Stimulated activated CD8-positive, alpha-beta memory T cell treated with anti-CD3 and anti-CD28 coated beads, Interleukin-2, amount 100 ng/mL, for 48 hours (primary cell): ENCODE results near the gene BAG3.
"Not testable (repeated sequence)": the region's sequence is repeated elsewhere in the genome, so short reads cannot be mapped to it uniquely, and the experiment has no call there.

ENCODE experiments used
- DNase-seq, 2 donors: peaks; one replicate each; pipeline ENCODE4 v3.0.0-alpha.2; 2020; ENCODE audit warnings: low read depth in 2 of 2

Gene BAG3

DNA sequence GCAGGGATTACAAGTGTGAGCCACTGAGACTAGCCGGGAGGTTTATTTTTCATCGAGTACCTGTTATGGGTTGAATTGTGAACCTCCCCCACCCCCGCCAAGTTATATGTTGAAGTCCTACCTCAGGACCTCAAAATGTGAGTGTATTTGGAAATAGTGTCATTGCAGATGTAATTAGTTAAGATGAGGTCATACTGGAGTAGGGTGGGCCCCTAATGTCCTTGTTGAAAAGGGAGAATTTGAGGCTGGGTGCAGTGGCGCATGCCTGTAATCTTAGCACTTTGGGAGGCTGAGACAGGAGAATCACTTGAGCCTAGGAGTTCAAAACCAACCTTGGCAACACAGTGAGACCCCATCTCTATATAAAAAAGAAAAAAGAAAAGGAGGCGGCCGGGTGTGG lies 10.8 kb upstream of the BAG3 start:
- no peak for DNase-seq

- no peak for DNase-seq
Measured at GRCh38 chr10:119640875-119641526, 10.2 kb upstream of the BAG3 start.

DNA sequence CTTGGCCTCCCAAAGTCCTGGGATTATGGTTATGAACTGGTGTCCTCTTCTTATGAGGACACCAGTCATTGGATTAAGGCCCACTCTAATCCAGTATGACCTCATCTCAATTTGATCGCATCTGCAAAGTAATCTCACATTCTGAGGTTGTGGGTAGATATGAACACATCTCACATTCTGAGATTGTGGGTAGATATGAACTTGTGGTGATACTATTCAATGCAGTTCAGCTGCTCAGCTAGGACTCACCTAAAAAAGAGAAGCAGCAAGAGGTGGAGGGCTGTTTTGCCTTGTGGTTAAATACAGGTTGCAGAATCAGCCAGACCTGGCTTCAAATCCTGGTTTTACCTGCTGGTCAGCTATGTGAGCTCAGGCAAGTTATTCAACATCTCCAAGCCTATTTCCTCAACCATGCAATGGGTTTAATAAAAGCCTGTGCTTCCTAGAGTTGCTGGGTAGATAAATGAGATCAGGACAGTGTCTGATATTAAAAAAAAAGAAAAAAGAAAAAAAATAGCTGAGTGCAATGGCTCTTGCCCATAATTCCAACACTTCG lies 8.5 kb upstream of the BAG3 start:
- DNase-seq, result no peak

- DNase-seq, result no peak
Measured at GRCh38 chr10:119643306-119644204, 7.6 kb upstream of the BAG3 start.

DNA sequence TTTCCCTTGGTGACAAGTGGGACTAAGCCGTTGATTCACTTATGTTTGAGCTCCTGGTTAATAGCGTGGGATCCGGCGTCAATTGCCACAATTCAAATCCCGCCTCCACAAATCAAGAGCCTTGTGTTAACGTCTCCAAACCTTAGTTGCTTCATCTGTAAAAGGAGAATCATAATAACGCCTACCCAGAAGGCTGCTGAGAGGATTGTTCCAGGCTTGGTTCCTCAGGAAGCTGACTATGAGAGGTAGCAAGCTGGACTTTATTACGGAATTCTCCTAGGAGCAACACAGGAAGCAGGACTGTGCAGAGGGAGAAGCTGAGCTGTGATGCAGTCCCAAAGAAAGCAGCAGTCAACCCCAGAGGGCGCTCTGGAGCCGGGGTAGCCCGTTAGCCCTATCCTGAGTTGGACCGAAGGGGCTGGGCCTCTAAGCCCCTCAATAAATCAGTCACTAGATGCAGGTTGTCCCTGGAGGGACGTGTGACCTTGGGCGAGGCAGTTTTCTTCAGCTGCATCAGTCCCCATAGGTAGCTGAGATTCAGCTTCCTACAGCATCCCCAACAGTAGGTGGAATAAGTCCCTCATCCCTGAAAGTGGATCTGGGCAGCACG lies 6.9 kb upstream of the BAG3 start:
- no peak for DNase-seq

GRCh38 chr10:119644994-119645393 lies 6.2 kb upstream of the BAG3 start:
- no peak for DNase-seq

- DNase-seq, result no peak
Measured at GRCh38 chr10:119650062-119650461, 1.1 kb upstream of the BAG3 start.

DNA sequence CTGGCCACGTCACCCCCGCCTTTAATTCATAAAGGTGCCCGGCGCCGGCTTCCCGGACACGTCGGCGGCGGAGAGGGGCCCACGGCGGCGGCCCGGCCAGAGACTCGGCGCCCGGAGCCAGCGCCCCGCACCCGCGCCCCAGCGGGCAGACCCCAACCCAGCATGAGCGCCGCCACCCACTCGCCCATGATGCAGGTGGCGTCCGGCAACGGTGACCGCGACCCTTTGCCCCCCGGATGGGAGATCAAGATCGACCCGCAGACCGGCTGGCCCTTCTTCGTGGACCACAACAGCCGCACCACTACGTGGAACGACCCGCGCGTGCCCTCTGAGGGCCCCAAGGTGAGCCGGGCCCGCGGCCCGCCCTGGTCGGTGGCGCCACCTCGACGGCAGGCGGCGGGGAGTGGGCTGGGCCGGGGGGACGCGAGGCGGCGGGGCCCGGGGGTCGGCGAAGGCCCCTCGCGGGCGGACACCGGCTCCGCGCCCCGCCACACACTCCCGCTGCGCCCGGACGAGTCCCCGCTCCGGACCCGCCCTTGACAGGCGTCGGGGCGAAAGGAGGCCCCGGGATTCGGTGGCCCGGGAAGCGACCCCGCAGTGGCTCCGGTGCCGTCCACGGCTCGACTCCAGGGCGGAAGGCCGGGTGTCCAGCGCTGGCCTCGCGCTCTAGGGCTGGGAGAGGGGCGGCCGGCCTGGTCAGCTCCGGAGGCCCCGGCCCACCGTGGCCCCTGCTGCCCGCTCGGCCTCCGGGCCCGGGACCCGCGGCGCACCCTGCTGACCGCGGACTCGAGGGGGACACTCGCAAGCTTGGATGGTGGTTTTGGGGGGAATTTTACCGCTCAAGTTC lies 557 bp downstream of the BAG3 start:
- DNase-seq, result no peak

DNA sequence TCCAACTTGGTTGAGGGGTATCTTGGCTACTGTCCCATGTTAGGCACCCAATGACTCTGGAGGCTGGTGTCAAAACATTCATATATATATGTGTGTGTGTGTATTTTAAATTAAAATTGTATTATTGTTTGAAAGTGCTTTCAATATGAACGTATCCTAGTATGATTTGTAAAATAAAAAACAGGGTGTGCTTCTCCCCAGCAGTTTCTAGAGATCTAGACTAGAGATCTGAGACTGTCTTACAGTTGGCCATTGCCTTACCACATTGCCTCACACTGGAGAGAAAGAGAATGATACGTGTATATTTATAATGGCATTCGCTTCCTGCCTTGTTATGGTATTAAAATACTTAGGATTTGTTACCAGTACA lies 1.2 kb downstream of the BAG3 start:
- no peak for DNase-seq

DNA sequence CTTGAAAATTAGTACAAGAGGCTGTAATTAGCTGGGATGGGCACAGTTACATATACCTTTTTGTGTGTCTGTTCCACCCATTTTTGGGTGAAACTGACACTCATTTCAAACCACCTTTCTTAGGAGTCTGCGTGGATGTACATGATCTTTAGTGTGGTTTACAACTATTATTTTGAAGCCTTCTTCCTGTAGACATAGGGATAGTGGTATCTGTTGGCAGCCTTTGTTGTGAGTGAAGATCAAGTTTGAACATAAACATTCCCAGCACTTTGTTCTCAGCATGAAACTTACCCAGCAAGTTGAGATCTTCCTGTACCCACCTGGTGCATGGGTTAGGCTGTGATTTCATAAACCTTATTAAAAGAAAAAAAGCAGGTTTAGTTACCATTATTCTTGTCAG lies 2.0 kb downstream of the BAG3 start:
- no peak for DNase-seq

DNA sequence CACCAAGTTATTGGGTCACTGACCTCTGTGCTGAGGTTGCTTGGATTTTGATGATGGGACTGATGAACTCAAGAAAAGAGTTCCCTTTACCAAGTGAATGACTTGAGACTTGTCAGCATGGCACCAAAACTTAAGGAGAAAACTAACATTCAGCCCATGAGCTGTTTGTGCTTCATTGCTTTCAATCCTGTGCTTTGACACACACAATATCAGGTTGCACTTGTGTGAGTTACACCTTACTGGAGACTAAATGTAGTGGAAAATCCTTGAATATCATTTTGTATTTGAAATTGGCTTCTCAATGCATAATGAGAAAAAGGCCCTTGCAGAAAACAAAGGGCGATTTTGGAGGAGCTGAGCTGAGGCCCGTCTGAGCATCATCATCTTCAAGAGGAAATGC lies 2.7 kb downstream of the BAG3 start:
- no peak for DNase-seq

GRCh38 chr10:119654540-119654939 lies 3.4 kb downstream of the BAG3 start:
- DNase-seq, result no peak

GRCh38 chr10:119655566-119656001 lies 4.4 kb downstream of the BAG3 start:
- DNase-seq, result peak in 1 of 2 donors; percentile 30

DNA sequence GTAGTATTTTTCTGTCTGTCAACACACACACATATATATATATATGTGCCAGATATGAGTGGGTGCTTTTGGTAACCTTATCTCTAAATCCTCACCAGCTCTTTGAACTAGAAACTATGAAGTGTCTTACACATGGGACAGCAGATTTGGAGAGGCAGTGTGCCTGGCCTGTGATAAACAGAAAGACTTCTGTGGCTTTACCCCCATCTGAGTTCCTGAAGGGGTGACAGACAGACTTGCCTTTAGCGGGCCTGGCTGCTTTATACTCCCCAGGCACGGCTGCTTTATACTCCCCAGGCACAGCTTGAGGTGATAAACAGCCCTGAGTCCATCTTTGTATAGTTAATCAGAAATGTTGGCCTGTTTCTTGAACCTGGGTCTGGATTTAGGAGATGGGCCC lies 5.6 kb downstream of the BAG3 start:
- DNase-seq, result no peak

GRCh38 chr10:119657725-119658124 lies 6.5 kb downstream of the BAG3 start:
- DNase-seq, result no peak

- DNase-seq, result no peak
Measured at GRCh38 chr10:119658274-119658673, 7.1 kb downstream of the BAG3 start.

DNA sequence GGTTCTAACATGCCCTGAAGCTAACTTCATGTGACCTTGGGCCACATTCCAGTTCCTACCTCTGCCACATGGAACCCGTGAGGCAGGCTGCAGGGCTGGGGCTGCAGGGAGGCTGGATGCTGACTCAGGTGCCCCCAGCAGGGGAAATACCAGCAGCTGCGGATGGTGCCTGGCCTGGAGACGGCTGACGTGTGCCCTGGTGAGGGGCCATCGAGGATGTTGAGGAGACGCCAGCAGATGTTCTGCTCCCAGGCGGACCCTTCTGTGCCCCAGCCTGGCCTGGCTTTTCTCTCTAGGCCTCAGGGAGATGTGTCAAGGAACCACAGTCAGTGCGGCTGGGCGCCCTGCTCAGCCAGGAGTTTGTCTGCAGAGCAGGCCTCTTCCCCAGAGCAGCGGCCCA lies 8.8 kb downstream of the BAG3 start:
- no peak for DNase-seq

- DNase-seq, result not testable (repeated sequence)
Measured at GRCh38 chr10:119662076-119662605, 11.0 kb downstream of the BAG3 start.

GRCh38 chr10:119663866-119664698 lies 12.9 kb downstream of the BAG3 start:
- no peak for DNase-seq

DNA sequence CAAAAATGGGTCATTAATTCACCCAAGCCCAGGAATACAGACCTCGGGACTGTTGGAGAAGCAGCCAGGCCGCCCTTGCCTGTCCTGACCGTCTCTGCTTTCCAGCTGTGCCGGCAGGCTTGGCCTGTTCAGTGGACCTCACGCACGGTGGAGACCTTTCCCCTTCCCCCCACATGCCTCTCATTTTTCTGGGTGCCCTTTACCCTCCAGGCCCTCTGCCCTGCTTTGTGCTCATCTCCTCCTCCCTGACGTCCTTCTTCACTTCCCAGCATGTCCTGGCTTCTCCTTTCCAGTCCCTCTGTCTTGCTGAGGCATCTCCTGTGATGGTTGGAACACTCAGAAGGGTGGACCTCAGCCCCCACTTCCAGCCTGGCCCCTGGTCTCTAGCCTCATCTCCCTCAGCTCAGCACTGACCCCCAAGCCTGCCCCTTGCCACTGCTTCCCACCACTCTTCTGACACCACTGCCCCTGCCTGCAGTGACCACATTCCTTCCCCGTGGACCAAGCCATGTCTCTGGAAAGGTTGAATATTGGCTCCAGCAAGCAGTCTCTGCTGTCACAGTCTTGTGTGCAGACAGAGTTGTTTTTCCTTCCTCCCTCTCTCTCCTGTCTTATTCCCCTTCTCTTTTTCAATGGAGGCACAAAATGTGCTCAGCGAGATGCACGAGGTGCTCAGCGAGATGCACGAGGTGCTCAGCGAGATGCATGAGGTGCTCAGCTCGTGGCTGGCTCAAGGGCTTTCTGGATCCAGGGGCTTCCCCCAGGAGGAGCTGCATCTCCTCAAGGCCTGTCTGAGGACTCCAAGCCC lies 14.9 kb downstream of the BAG3 start:
- no peak for DNase-seq
